ENCODE measurements around the gene GPS1. TPM values are rescaled to one million over a fixed set of nuclear protein-coding genes. Genes with fewer than 3 reads are reported as not detected.

The GPS1 gene
- total RNA-seq, 1 donor: 93.7 TPM

- no peak overlapping the region for H2AFZ ChIP-seq (ENCODE audit: low read length)
- H3K4me3 ChIP-seq (ENCODE audit: insufficient read depth, low read length): no peak overlapping the region
- H3K79me2 ChIP-seq (ENCODE audit: insufficient read depth, low read length): no peaks in the 10 kb centered on the region
- H3K27me3 ChIP-seq (ENCODE audit: insufficient read depth, low read length): no peaks in the 10 kb centered on the region
- TF ChIP-seq, protein P1, sequence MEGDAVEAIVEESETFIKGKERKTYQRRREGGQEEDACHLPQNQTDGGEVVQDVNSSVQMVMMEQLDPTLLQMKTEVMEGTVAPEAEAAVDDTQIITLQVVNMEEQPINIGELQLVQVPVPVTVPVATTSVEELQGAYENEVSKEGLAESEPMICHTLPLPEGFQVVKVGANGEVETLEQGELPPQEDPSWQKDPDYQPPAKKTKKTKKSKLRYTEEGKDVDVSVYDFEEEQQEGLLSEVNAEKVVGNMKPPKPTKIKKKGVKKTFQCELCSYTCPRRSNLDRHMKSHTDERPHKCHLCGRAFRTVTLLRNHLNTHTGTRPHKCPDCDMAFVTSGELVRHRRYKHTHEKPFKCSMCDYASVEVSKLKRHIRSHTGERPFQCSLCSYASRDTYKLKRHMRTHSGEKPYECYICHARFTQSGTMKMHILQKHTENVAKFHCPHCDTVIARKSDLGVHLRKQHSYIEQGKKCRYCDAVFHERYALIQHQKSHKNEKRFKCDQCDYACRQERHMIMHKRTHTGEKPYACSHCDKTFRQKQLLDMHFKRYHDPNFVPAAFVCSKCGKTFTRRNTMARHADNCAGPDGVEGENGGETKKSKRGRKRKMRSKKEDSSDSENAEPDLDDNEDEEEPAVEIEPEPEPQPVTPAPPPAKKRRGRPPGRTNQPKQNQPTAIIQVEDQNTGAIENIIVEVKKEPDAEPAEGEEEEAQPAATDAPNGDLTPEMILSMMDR (IDR thresholded peaks at IDR 0.05; ENCODE audit: extremely low read depth, low read depth, low read length): no peak
- peaks cover 47% of the 10 kb centered on the region for H3K4me1 ChIP-seq (ENCODE audit: insufficient read depth, low read length)
- no peaks in the 10 kb centered on the region for H3K36me3 ChIP-seq (ENCODE audit: insufficient read depth, low read length)
- H3K9me3 ChIP-seq (ENCODE audit: low read depth, low read length): no peaks in the 10 kb centered on the region
- H3K27ac ChIP-seq (ENCODE audit: low read depth, low read length): no peak overlapping the region
- DNase-seq (ENCODE audit: insufficient read length, low spot score, missing footprints): no peak
- no peak overlapping the region for H3K4me2 ChIP-seq (ENCODE audit: insufficient read depth, low read length)
- peaks cover 9% of the 10 kb centered on the region for H4K20me1 ChIP-seq (ENCODE audit: insufficient read depth, low read length)
Measured at GRCh38 chr17:82005701-82006348, 45.9 kb upstream of the GPS1 start.

GRCh38 chr17:82006468-82007227 lies 45.0 kb upstream of the GPS1 start:
- TF ChIP-seq, protein P1 (IDR thresholded peaks at IDR 0.05; ENCODE audit: extremely low read depth, low read depth, low read length): no peak
- no peak overlapping the region for H2AFZ ChIP-seq (ENCODE audit: low read length)

DNA sequence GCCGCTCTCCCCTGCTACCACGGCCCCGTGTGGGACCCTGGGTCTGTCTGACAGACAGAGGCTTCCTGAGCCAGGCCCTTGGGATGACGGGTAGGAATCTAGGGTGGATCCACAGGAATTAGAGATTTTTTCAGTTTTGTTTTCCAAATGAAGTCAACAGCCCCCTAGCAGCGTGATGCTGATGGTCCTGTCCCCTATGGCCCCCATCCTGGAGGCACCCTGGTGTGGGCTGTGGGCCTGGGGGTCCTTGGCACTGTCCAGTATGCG lies 44.5 kb upstream of the GPS1 start:
- H3K36me3 ChIP-seq (ENCODE audit: insufficient read depth, low read length): no peaks in the 10 kb centered on the region
- no peak overlapping the region for H2AFZ ChIP-seq (ENCODE audit: low read length)
- H3K4me3 ChIP-seq (ENCODE audit: insufficient read depth, low read length): no peak overlapping the region
- DNase-seq (ENCODE audit: insufficient read length, low spot score, missing footprints): no peak
- H3K79me2 ChIP-seq (ENCODE audit: insufficient read depth, low read length): no peaks in the 10 kb centered on the region
- no peaks in the 10 kb centered on the region for H3K27me3 ChIP-seq (ENCODE audit: insufficient read depth, low read length)
- H3K4me1 ChIP-seq (ENCODE audit: insufficient read depth, low read length): peaks cover 47% of the 10 kb centered on the region
- H3K9me3 ChIP-seq (ENCODE audit: low read depth, low read length): no peaks in the 10 kb centered on the region
- TF ChIP-seq, protein P1 (IDR thresholded peaks at IDR 0.05; ENCODE audit: extremely low read depth, low read depth, low read length): no peak
- H3K27ac ChIP-seq (ENCODE audit: low read depth, low read length): no peak overlapping the region
- peaks cover 7% of the 10 kb centered on the region for H4K20me1 ChIP-seq (ENCODE audit: insufficient read depth, low read length)
- H3K4me2 ChIP-seq (ENCODE audit: insufficient read depth, low read length): peak overlapping the region; percentile 23

More at GRCh38 chr17:82006468-82007227, 45.0 kb upstream of the GPS1 start:
- peak; percentile 95 for DNase-seq (ENCODE audit: insufficient read length, low spot score, missing footprints)
- Histone ChIP-seq H3K4me2 (ENCODE audit: insufficient read depth, low read length) (peak overlapping the region; percentile 23), H3K9me3 (ENCODE audit: low read depth, low read length) (no peaks in the 10 kb centered on the region), H3K79me2 (ENCODE audit: insufficient read depth, low read length) (no peaks in the 10 kb centered on the region), H3K27ac (ENCODE audit: low read depth, low read length) (peak overlapping the region; percentile 28), H3K4me3 (ENCODE audit: insufficient read depth, low read length) (no peak overlapping the region), H3K4me1 (ENCODE audit: insufficient read depth, low read length) (peaks cover 47% of the 10 kb centered on the region), H3K27me3 (ENCODE audit: insufficient read depth, low read length) (no peaks in the 10 kb centered on the region), H4K20me1 (ENCODE audit: insufficient read depth, low read length) (peaks cover 7% of the 10 kb centered on the region), H3K36me3 (ENCODE audit: insufficient read depth, low read length) (no peaks in the 10 kb centered on the region)

DNA sequence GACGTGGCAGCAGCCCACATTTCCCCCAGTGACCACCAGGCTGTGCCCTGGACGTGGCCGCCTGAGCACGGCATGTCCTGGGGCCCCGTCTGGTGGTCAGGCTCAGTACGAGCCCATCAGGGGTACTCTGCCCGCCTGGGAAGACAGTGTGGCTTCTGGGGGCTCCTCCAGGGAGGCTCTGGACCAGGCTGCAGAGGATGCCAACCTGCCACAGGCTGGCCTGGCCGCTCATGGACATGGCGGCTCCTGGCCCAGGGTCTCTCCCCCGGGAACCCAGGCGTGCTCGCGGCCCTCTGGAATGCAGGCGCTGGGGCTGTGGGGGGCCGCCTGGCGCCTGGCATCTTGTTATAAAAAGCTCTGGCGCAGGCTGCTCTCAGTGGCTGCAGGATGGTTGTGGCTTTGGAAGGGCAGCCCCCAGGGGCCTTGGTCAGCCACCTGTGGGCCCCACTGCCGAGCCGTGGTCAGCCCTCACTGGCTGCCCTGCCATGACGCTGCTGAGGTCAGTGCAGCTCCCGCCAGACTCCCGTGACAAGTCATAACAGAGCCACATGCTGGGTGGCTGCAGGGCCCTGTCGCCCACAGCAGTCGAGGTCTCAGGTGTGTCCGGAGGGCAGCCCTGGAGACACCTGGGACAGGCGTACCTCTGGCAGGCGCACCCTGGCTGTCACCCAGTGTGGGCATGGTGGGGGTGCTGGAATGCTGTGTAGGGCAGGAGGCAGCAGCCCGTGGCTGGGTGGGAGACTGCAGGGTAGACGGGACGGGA lies 44.0 kb upstream of the GPS1 start:
- no peak overlapping the region for H3K27ac ChIP-seq (ENCODE audit: low read depth, low read length)
- DNase-seq (ENCODE audit: insufficient read length, low spot score, missing footprints): peak; percentile 96
- TF ChIP-seq, protein P1 (IDR thresholded peaks at IDR 0.05; ENCODE audit: extremely low read depth, low read depth, low read length): peak; percentile 21
- H3K4me2 ChIP-seq (ENCODE audit: insufficient read depth, low read length): peak overlapping the region; percentile 23
- no peak overlapping the region for H2AFZ ChIP-seq (ENCODE audit: low read length)
- H4K20me1 ChIP-seq (ENCODE audit: insufficient read depth, low read length): peaks cover 7% of the 10 kb centered on the region
- no peaks in the 10 kb centered on the region for H3K79me2 ChIP-seq (ENCODE audit: insufficient read depth, low read length)
- H3K4me1 ChIP-seq (ENCODE audit: insufficient read depth, low read length): peaks cover 47% of the 10 kb centered on the region
- no peaks in the 10 kb centered on the region for H3K9me3 ChIP-seq (ENCODE audit: low read depth, low read length)
- no peaks in the 10 kb centered on the region for H3K36me3 ChIP-seq (ENCODE audit: insufficient read depth, low read length)
- H3K4me3 ChIP-seq (ENCODE audit: insufficient read depth, low read length): no peak overlapping the region
- H3K27me3 ChIP-seq (ENCODE audit: insufficient read depth, low read length): no peaks in the 10 kb centered on the region

Measured in osteoblast (primary cell).